Loucy (cell line): ENCODE results near the gene PXMP4.

Source experiments
- EZH2phosphoT487 ChIP-seq: fragments of 200-600 bp; IDR thresholded peaks from 2 replicates; pipeline ENCODE4 v1.6.1; 2018; ENCODE audit warnings: antibody characterized with exemption, mild to moderate bottlenecking, moderate library complexity, borderline replicate concordance
- TF ChIP-seq, protein P1 (sequence below): fragments of 200-600 bp; sonication (generic); conservative IDR thresholded peaks from 2 replicates; pipeline ENCODE4 v1.5.1; 2014; ENCODE audit warnings: mild to moderate bottlenecking, antibody characterized with exemption, low read length

- TF ChIP-seq, protein P1, sequence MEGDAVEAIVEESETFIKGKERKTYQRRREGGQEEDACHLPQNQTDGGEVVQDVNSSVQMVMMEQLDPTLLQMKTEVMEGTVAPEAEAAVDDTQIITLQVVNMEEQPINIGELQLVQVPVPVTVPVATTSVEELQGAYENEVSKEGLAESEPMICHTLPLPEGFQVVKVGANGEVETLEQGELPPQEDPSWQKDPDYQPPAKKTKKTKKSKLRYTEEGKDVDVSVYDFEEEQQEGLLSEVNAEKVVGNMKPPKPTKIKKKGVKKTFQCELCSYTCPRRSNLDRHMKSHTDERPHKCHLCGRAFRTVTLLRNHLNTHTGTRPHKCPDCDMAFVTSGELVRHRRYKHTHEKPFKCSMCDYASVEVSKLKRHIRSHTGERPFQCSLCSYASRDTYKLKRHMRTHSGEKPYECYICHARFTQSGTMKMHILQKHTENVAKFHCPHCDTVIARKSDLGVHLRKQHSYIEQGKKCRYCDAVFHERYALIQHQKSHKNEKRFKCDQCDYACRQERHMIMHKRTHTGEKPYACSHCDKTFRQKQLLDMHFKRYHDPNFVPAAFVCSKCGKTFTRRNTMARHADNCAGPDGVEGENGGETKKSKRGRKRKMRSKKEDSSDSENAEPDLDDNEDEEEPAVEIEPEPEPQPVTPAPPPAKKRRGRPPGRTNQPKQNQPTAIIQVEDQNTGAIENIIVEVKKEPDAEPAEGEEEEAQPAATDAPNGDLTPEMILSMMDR, result no peak
- TF ChIP-seq EZH2phosphoT487, result no peak
Observed at GRCh38 chr20:33736962-33737361, 16.9 kb upstream of the PXMP4 start.
